HG02852 (cell line): ENCODE results near the gene SLC26A8.

ENCODE experiments used
- ATAC-seq: cut with Tn5 transposase; IDR thresholded peaks from one replicate; pipeline ENCODE4 v1.9.1; 2021; ENCODE audit warnings: mild to moderate bottlenecking, moderate library complexity; ENCODE audit not compliant: unreplicated experiment

The SLC26A8 gene, protein sequence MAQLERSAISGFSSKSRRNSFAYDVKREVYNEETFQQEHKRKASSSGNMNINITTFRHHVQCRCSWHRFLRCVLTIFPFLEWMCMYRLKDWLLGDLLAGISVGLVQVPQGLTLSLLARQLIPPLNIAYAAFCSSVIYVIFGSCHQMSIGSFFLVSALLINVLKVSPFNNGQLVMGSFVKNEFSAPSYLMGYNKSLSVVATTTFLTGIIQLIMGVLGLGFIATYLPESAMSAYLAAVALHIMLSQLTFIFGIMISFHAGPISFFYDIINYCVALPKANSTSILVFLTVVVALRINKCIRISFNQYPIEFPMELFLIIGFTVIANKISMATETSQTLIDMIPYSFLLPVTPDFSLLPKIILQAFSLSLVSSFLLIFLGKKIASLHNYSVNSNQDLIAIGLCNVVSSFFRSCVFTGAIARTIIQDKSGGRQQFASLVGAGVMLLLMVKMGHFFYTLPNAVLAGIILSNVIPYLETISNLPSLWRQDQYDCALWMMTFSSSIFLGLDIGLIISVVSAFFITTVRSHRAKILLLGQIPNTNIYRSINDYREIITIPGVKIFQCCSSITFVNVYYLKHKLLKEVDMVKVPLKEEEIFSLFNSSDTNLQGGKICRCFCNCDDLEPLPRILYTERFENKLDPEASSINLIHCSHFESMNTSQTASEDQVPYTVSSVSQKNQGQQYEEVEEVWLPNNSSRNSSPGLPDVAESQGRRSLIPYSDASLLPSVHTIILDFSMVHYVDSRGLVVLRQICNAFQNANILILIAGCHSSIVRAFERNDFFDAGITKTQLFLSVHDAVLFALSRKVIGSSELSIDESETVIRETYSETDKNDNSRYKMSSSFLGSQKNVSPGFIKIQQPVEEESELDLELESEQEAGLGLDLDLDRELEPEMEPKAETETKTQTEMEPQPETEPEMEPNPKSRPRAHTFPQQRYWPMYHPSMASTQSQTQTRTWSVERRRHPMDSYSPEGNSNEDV

GRCh38 chr6:36023996-36024795 lies at the start of gene SLC26A8:
Gene SLC26A8 (minus strand): TSS chr6:36024641. CDS start chr6:36019707, 4,934 bp downstream.
- ATAC-seq = no peak

DNA sequence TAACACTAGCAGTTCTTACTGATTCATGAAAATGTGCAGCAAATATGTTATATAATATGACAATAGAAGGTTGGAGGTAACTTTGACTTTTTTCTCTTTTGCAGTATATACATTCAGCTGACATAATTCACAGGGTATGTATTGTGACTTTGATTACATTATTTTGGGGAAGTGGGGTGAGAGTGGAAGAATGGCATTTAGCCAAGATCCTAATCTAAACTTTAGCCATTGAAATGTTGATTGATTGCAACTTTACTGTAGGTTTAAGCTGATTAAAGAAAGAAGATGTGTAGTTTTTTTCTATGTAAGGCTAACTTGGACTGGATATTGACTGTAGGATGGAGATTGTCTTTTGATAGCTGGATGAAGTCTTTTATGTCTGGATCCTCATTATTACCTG lies 49.1 kb upstream of the SLC26A8 start:
- no peak for ATAC-seq

DNA sequence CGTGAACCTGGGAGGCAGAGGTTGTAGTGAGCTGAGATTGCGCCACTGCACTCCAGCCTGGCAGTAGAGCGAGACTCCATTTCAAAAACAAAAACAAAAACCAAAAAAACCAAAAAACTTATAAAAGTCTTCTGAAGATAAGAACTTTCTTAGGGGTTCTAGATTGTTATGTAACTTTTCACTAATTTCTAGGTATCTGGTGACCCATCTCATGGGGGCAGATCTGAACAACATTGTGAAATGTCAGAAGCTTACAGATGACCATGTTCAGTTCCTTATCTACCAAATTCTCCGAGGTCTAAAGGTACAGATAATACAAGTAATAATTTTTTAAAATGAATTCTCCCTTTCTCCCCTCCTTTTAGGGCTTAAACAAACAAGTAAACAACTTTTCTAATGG lies 48.2 kb upstream of the SLC26A8 start:
- no peak for ATAC-seq

- no peak for ATAC-seq
These were observed 47.3 kb upstream of the SLC26A8 start for GRCh38 chr6:36071714-36072113.

DNA sequence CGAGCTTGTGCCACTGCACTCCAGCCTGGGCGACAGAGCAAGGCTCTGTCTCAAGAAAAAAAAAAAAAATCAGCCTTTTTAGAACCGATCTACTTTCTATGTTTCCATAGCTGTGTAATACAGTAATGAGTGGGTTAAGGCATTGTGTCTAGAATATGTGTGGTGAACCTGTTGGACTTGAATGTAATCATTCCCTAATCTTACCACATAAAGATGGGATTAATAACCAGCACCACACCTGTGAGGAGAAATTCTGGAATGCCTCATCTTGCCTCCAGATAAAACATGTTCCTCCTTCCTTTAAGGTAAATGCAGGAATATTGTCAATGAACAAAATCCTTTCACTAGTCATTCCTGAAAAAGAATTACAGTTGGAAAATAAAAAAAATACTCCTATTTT lies 46.8 kb upstream of the SLC26A8 start:
- ATAC-seq = no peak

DNA sequence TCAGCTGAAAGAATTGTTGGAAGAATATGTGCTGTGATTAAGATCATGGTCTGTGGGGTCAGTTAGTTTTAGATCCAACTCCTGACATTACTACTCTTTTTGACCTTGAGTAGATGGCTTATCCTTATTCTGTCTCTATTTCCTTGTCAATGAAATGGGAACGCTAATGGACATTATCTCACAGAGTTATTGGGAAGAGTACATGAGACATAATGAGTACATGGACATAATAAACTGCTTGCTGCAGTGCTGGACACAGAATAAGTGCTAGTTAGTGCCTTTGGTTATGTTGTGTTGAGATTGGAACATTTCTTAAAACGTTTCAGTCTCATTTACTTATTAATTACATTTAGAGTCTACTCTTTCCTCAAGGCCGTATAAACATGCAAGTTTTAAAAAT lies 45.8 kb upstream of the SLC26A8 start:
- ATAC-seq = no peak

- ATAC-seq = no peak
These were observed 45.1 kb upstream of the SLC26A8 start for GRCh38 chr6:36069573-36069972.

DNA sequence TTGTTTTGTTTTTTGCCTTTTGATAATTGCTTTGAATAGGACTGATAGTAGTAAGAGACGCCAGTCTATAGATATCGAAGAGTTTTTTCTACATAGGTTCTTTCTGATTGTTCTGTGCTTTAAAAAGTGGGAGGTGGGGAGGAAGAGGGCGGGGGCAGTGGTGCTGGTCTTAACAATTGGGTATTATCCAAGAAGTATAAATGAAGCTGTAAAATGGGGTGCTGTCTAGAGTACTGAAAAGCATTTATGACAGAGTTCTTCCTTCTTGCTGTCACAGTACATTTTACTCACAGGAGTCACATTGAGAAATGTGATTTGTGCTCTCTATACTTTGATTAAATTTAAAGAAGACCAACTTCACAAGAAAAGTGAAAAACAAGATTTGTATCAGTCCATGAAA lies 44.1 kb upstream of the SLC26A8 start:
- ATAC-seq = no peak

DNA sequence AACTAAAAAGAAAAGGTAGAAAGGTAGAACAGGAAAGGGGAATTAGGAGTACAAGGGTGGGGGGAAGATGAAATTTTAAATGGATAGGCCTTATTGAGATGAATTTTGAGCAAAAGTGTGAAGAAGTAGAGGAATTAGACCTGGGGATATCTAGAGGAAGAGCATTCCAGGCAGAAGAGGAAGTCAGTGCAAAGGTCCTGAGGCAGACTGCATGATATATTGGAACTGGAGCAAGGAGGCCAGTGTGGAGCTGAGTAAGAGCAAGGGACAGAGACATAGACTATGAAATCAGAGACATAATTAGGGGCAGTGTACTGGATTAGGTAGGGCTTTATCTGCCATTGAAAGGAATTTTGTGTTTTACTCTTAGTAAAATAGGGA lies 43.6 kb upstream of the SLC26A8 start:
- ATAC-seq = no peak

- ATAC-seq = no peak
These were observed 43.1 kb upstream of the SLC26A8 start for GRCh38 chr6:36067374-36068011.

- ATAC-seq = no peak
These were observed 42.4 kb upstream of the SLC26A8 start for GRCh38 chr6:36066817-36067216.

- ATAC-seq = no peak
These were observed 41.5 kb upstream of the SLC26A8 start for GRCh38 chr6:36065916-36066315.

DNA sequence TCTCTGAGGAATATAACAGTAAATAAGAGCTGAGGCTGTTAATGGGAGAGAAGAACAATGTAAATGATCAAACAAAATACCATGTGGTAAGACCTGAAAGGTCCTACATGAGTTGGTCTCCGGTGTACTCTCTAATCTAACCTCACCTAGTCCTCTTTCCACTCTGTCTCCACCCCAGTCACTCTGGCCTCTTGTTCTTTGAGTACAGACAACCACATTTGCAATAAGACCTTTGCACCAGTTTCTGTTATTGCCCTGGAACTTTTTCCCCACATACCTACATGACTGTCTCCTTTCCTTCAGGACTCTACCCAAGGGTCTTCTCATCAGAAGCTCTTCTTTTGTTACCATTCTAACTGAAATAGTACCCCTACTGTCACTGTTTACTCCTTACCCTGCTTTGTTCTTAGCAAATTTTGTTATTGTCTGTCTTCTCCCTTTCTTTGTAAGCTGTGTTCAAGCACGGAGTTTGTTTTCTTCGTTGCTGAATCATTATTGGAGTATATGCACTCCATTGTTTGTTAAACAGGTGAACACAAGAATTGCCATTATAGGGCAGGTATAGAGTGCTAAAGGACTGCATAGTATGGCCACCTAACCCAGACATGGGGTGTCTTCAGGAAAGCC lies 40.4 kb upstream of the SLC26A8 start:
- ATAC-seq = no peak

- ATAC-seq = no peak
These were observed 39.0 kb upstream of the SLC26A8 start for GRCh38 chr6:36063318-36064060.

DNA sequence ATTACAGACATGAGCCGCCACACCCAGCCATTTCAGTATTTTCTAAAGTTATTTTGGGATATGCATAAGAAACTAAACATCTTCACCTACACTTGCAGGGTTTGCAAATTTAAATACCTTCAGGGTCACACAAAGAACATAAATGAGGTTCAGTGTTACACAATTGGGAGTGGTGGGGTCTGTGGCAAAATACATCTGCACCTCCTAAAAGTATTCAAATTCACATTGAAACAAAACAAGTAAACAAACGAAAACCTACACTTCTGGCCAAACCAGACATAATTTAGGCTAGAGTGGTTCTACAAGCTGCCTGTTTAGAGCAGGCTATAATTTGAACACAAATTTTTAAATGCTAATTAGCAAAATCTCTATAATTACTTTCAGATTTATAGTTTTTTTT lies 37.8 kb upstream of the SLC26A8 start:
- no peak for ATAC-seq

- ATAC-seq = no peak
These were observed 36.8 kb upstream of the SLC26A8 start for GRCh38 chr6:36061236-36061635.

DNA sequence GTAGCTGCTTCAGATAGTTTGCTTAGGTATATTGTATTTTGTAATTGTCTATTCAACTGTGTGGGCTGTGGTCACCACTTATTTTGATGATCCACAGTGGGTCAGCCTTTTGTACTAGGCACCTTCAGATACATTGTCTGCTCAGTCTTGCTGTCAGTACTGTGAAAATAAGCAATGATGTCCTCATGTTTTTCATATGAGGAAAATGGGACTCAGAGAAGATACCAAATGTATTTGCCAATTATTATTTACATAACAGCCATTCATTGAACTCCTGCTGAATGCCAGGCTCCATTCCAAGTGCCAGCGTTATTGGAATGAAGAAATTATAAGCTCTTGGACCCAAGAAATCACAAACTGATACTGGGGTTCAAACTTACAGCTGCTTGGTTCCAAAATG lies 31.7 kb upstream of the SLC26A8 start:
- ATAC-seq = no peak

- ATAC-seq = no peak
These were observed 30.5 kb upstream of the SLC26A8 start for GRCh38 chr6:36054956-36055355.

GRCh38 chr6:36054415-36054814 lies 30.0 kb upstream of the SLC26A8 start:
- no peak for ATAC-seq
